NCI-H748 (cell line): ENCODE data around the gene KCNA2.

ENCODE experiments used
- DNase-seq: peaks from one replicate; lab custom pipeline; 2025; ENCODE audit not compliant: unreplicated experiment; lab: John Stamatoyannopoulos, UW

KCNA2 gene

GRCh38 chr1:110603058-110603457 is 3.1 kb downstream of the KCNA2 start:
- DNase-seq = no peak

- DNase-seq = no peak
Measured at GRCh38 chr1:110602466-110602865, 3.7 kb downstream of the KCNA2 start.

GRCh38 chr1:110601332-110601731 is 4.8 kb downstream of the KCNA2 start:
- no peak for DNase-seq

GRCh38 chr1:110600716-110601115 is 5.4 kb downstream of the KCNA2 start:
- no peak for DNase-seq

GRCh38 chr1:110597966-110598365 is 8.2 kb downstream of the KCNA2 start:
- no peak for DNase-seq

GRCh38 chr1:110596312-110596711 is 9.8 kb downstream of the KCNA2 start:
- DNase-seq = no peak

GRCh38 chr1:110595353-110595710 is 10.8 kb downstream of the KCNA2 start:
- DNase-seq = no peak

GRCh38 chr1:110594456-110595352 is 11.5 kb downstream of the KCNA2 start:
- DNase-seq = no peak

- peak; percentile 13 for DNase-seq
Measured at GRCh38 chr1:110593902-110594301, 12.3 kb downstream of the KCNA2 start.

- no peak for DNase-seq
Measured at GRCh38 chr1:110591956-110592355, 14.2 kb downstream of the KCNA2 start.

GRCh38 chr1:110588991-110589390 is 17.2 kb downstream of the KCNA2 start:
- DNase-seq = no peak

- DNase-seq = no peak
Measured at GRCh38 chr1:110588486-110588885, 17.7 kb downstream of the KCNA2 start.

- DNase-seq = no peak
Measured at GRCh38 chr1:110587906-110588305, 18.3 kb downstream of the KCNA2 start.

GRCh38 chr1:110585481-110585880 is 20.7 kb downstream of the KCNA2 start:
- no peak for DNase-seq

- no peak for DNase-seq
Measured at GRCh38 chr1:110584045-110584444, 22.1 kb downstream of the KCNA2 start.

- no peak for DNase-seq
Measured at GRCh38 chr1:110583505-110583904, 22.7 kb downstream of the KCNA2 start.

GRCh38 chr1:110582378-110582777 is 23.8 kb downstream of the KCNA2 start:
- no peak for DNase-seq

- no peak for DNase-seq
Measured at GRCh38 chr1:110581682-110582145, 24.4 kb downstream of the KCNA2 start.

- no peak for DNase-seq
Measured at GRCh38 chr1:110580244-110580643, 25.9 kb downstream of the KCNA2 start.

- no peak for DNase-seq
Measured at GRCh38 chr1:110579460-110579859, 26.7 kb downstream of the KCNA2 start.

GRCh38 chr1:110576441-110576840 is 29.7 kb downstream of the KCNA2 start:
- DNase-seq = no peak

- DNase-seq = no peak
Measured at GRCh38 chr1:110573314-110573713, 32.8 kb downstream of the KCNA2 start.

GRCh38 chr1:110572751-110573150 is 33.4 kb downstream of the KCNA2 start:
- DNase-seq = no peak
